DOHH2 (cell line): ENCODE data around the gene RYR2.

Source experiments
- H3F3A ChIP-seq: fragments of 200-600 bp; sonication (generic), shearing (Covaris generic); 2 replicates; pipeline ENCODE4 v1.6.0; 2016; ENCODE audit warnings: antibody characterized with exemption, mild to moderate bottlenecking; ENCODE audit not compliant: control insufficient read depth, insufficient read depth
- H3K27ac ChIP-seq: fragments of 200-600 bp; sonication (generic); 2 replicates; pipeline ENCODE4 v1.5.1; 2014; ENCODE audit warnings: low read depth, mild to moderate bottlenecking, low read length, moderate library complexity
- H3K27me3 ChIP-seq: fragments of 200-600 bp; sonication (generic); 2 replicates; pipeline ENCODE4 v1.6.1; 2014; ENCODE audit warnings: mild to moderate bottlenecking, low read length, mixed read lengths; ENCODE audit not compliant: control insufficient read depth
- H3K36me3 ChIP-seq: fragments of 200-600 bp; sonication (generic); 2 replicates; pipeline ENCODE4 v1.6.1; 2014; ENCODE audit warnings: mild to moderate bottlenecking, low read length, moderate library complexity, mixed read lengths; ENCODE audit not compliant: control insufficient read depth
- H3K4me1 ChIP-seq: fragments of 200-600 bp; sonication (generic); 2 replicates; pipeline ENCODE4 v1.6.1; 2014; ENCODE audit warnings: mild to moderate bottlenecking, low read length, mixed read lengths; ENCODE audit not compliant: control insufficient read depth
- H3K4me2 ChIP-seq: fragments of 200-600 bp; sonication (generic); 2 replicates; pipeline ENCODE4 v1.6.0; 2014; ENCODE audit warnings: mild to moderate bottlenecking, low read length, moderate library complexity
- H3K4me3 ChIP-seq: fragments of 200-600 bp; sonication (generic); 2 replicates; pipeline ENCODE4 v1.5.1; 2014; ENCODE audit warnings: mild to moderate bottlenecking, low read length, mixed read lengths
- H3K79me2 ChIP-seq: fragments of 200-600 bp; sonication (generic); 2 replicates; pipeline ENCODE4 v1.6.1; 2014; ENCODE audit warnings: mild to moderate bottlenecking, low read length, mixed read lengths; ENCODE audit not compliant: control insufficient read depth
- H3K9me2 ChIP-seq: fragments of 200-600 bp; sonication (generic); replicated peaks from 2 replicates; pipeline ENCODE4 v1.6.1; 2014; ENCODE audit warnings: mild to moderate bottlenecking, low read length, mixed read lengths; ENCODE audit not compliant: control insufficient read depth
- H3K9me3 ChIP-seq: fragments of 200-600 bp; sonication (generic); 2 replicates; pipeline ENCODE4 v1.6.1; 2014; ENCODE audit warnings: antibody characterized with exemption, low read length, mixed read lengths; ENCODE audit not compliant: control insufficient read depth, insufficient read depth
- H4K20me1 ChIP-seq: fragments of 200-600 bp; sonication (generic); 2 replicates; pipeline ENCODE4 v1.6.0; 2014; ENCODE audit warnings: low read depth, mild to moderate bottlenecking, antibody characterized with exemption, low read length, moderate library complexity; ENCODE audit not compliant: control insufficient read depth, insufficient read depth
- CTCF ChIP-seq: fragments of 200-600 bp; sonication (generic); IDR thresholded peaks from one replicate; pipeline ENCODE4 v1.5.1; 2014; ENCODE audit warnings: antibody characterized with exemption, mild to moderate bottlenecking, low read depth, low read length; ENCODE audit not compliant: poor library complexity, severe bottlenecking
- EZH2phosphoT487 ChIP-seq: fragments of 200-600 bp; sonication (generic); IDR thresholded peaks from 2 replicates; pipeline ENCODE4 v1.6.1; 2017; ENCODE audit warnings: borderline replicate concordance, mild to moderate bottlenecking, antibody characterized with exemption, low read length, moderate library complexity, mixed read lengths

Gene RYR2

GRCh38 chr1:237737448-237737847 is 695.5 kb downstream of the RYR2 start:
- no peak for TF ChIP-seq EZH2phosphoT487
- no peak for TF ChIP-seq CTCF
- Histone ChIP-seq H3K27ac (no peak overlapping the region), H3K4me3 (no peak overlapping the region), H3K27me3 (no peaks in the 10 kb centered on the region), H4K20me1 (no peaks in the 10 kb centered on the region), H3K4me1 (no peaks in the 10 kb centered on the region), H3K4me2 (no peak overlapping the region), H3F3A (no peaks in the 10 kb centered on the region), H3K79me2 (no peaks in the 10 kb centered on the region), H3K36me3 (no peaks in the 10 kb centered on the region), H3K9me2 (no peaks in the 10 kb centered on the region), H3K9me3 (no peaks in the 10 kb centered on the region)

GRCh38 chr1:237737938-237738610 is 696.1 kb downstream of the RYR2 start:
- Histone ChIP-seq H3K4me1 (no peaks in the 10 kb centered on the region), H3K27me3 (no peaks in the 10 kb centered on the region), H3K27ac (no peak overlapping the region), H3K4me3 (no peak overlapping the region), H3K9me3 (no peaks in the 10 kb centered on the region), H3K36me3 (no peaks in the 10 kb centered on the region), H3K9me2 (no peaks in the 10 kb centered on the region), H4K20me1 (no peaks in the 10 kb centered on the region), H3K79me2 (no peaks in the 10 kb centered on the region), H3F3A (no peaks in the 10 kb centered on the region), H3K4me2 (no peak overlapping the region)
- TF ChIP-seq EZH2phosphoT487 (no peak), CTCF (no peak)

GRCh38 chr1:237740846-237741245 is 698.9 kb downstream of the RYR2 start:
- no peaks in the 10 kb centered on the region for H3K79me2 ChIP-seq
- TF ChIP-seq CTCF = no peak
- no peak for TF ChIP-seq EZH2phosphoT487

More at GRCh38 chr1:237740846-237741245, 698.9 kb downstream of the RYR2 start:
- no peak overlapping the region for H3K27ac ChIP-seq
- H3K4me3 ChIP-seq = no peak overlapping the region
- H3F3A ChIP-seq = no peaks in the 10 kb centered on the region
- no peaks in the 10 kb centered on the region for H4K20me1 ChIP-seq
- H3K9me3 ChIP-seq = no peaks in the 10 kb centered on the region
- H3K4me2 ChIP-seq = no peak overlapping the region
- no peaks in the 10 kb centered on the region for H3K4me1 ChIP-seq
- H3K36me3 ChIP-seq = no peaks in the 10 kb centered on the region
- no peaks in the 10 kb centered on the region for H3K27me3 ChIP-seq
- H3K9me2 ChIP-seq = no peaks in the 10 kb centered on the region
